K562 (cell line): ENCODE measurements around the gene RPL15. TPM values are rescaled to one million over a fixed set of nuclear protein-coding genes. Genes with fewer than 3 reads are reported as not detected.

Experiments used
- FOXK2 ChIP-seq, 2 experiments: fragments of 450-650 bp; IDR thresholded peaks in 1 of 2; conservative IDR thresholded peaks in 1 of 2; 2 replicates each; pipeline ENCODE4 v1.6.1; 2016; ENCODE audit warnings: low read depth in 2 of 2, mild to moderate bottlenecking in 1 of 2
- FOXP1 ChIP-seq: sonication (generic); formaldehyde crosslinking; IDR thresholded peaks from 2 replicates; pipeline ENCODE4 v1.8.0; 2022; ENCODE audit warnings: mild to moderate bottlenecking, missing genetic modification reagents
- GTF2A2 ChIP-seq: IDR thresholded peaks from 2 replicates; pipeline ENCODE4 v1.6.1; 2016; ENCODE audit warnings: mild to moderate bottlenecking, missing genetic modification characterization, missing compliant biosample characterization
- KDM1A ChIP-seq, 2 experiments: fragments of 450-650 bp; IDR thresholded peaks; 2 replicates each; pipeline ENCODE4 v1.6.1; 2016; ENCODE audit warnings: mild to moderate bottlenecking in 2 of 2
- KLF1 ChIP-seq: fragments of 450-650 bp; IDR thresholded peaks from 2 replicates; pipeline ENCODE4 v1.6.1; 2016; ENCODE audit warnings: missing genetic modification characterization, missing compliant biosample characterization
- NELFE ChIP-seq: IDR thresholded peaks from 2 replicates; pipeline ENCODE4 v1.6.1; 2011; ENCODE audit warnings: mild to moderate bottlenecking; ENCODE audit not compliant: insufficient read depth, insufficient read length
- NR2F6 ChIP-seq: fragments of 450-650 bp; formaldehyde crosslinking; IDR thresholded peaks from 2 replicates; pipeline ENCODE4 v1.4.0; 2020; ENCODE audit warnings: mild to moderate bottlenecking
- SAP30 ChIP-seq: fragments of 200-600 bp; sonication (generic); IDR thresholded peaks from 2 replicates; pipeline ENCODE4 v1.6.1; 2012; ENCODE audit warnings: borderline replicate concordance, low read depth, mild to moderate bottlenecking, moderate library complexity, low read length, control low read depth, inconsistent platforms; ENCODE audit not compliant: insufficient read depth, poor library complexity, severe bottlenecking
- XRCC3 ChIP-seq: fragments of 450-650 bp; IDR thresholded peaks from 2 replicates; pipeline ENCODE4 v1.6.1; 2017; ENCODE audit warnings: mild to moderate bottlenecking, moderate library complexity
- ZNF347 ChIP-seq: fragments of 450-650 bp; formaldehyde crosslinking; IDR thresholded peaks from 2 replicates; pipeline ENCODE4 v1.4.0; 2020; ENCODE audit warnings: low read depth, mild to moderate bottlenecking, moderate library complexity
- polyA plus RNA-seq, 8 experiments: library from polyadenylated mRNA; depleted of rRNA in 4 of 8; stranded (reverse) in 5 of 8; unstranded in 3 of 8; fragments of >200 nt; fragmentation: Nextera tagmentation in 2 of 8; fragmentation: Illumina TruSeq in 1 of 8; extraction: Ambion mirVana in 2 of 8; extraction: Trizol in 1 of 8; gene quantifications; 2 replicates each; pipeline versions ENCODE4 v1.2.1 to v1.2.3, GENCODE V29; 2011 to 2014; ENCODE audit warnings: inconsistent platforms in 1 of 8, missing spikeins in 1 of 8
- total RNA-seq, 7 experiments: library from RNA; depleted of rRNA in 6 of 7; stranded (reverse); fragments of >200 nt in 6 of 7; fragmentation: Illumina TruSeq in 2 of 7; extraction: Trizol in 2 of 7; gene quantifications; 2 replicates each; pipeline versions ENCODE4 v1.2.1 to v1.2.3, GENCODE V29; 2011 to 2021; ENCODE audit warnings: low replicate concordance in 1 of 7
- TF ChIP-seq, protein P1 (sequence below): sonication (generic); formaldehyde crosslinking; IDR thresholded peaks from 2 replicates; pipeline ENCODE4 v1.8.1; 2023; ENCODE audit warnings: mild to moderate bottlenecking, missing genetic modification reagents
- TF ChIP-seq, protein P2 (sequence below): sonication (generic); formaldehyde crosslinking; IDR thresholded peaks from 2 replicates; pipeline ENCODE4 v1.8.1; 2023; ENCODE audit warnings: missing genetic modification reagents, mild to moderate bottlenecking, borderline replicate concordance
- TF ChIP-seq, protein P3 (sequence below): fragments of 250-450 bp; sonication (Bioruptor Pico); IDR thresholded peaks from 2 replicates; pipeline ENCODE4 v1.5.0; 2021
- TF ChIP-seq, protein P4 (sequence below): fragments of 450-650 bp; IDR thresholded peaks from 2 replicates; pipeline ENCODE4 v1.6.1; 2016; ENCODE audit warnings: missing biosample characterization, missing genetic modification characterization
- TF ChIP-seq, protein P5 (sequence below): fragments of 450-650 bp; IDR thresholded peaks from 2 replicates; pipeline ENCODE4 v1.6.1; 2016; ENCODE audit warnings: mild to moderate bottlenecking

RPL15 gene
- total and polyA plus RNA-seq, 9 of the 15 experiments (the other 6 are each of a cell fraction or from before 2014, with no cell fraction given): 2,393 to 8,850 (median 3,928) TPM

DNA sequence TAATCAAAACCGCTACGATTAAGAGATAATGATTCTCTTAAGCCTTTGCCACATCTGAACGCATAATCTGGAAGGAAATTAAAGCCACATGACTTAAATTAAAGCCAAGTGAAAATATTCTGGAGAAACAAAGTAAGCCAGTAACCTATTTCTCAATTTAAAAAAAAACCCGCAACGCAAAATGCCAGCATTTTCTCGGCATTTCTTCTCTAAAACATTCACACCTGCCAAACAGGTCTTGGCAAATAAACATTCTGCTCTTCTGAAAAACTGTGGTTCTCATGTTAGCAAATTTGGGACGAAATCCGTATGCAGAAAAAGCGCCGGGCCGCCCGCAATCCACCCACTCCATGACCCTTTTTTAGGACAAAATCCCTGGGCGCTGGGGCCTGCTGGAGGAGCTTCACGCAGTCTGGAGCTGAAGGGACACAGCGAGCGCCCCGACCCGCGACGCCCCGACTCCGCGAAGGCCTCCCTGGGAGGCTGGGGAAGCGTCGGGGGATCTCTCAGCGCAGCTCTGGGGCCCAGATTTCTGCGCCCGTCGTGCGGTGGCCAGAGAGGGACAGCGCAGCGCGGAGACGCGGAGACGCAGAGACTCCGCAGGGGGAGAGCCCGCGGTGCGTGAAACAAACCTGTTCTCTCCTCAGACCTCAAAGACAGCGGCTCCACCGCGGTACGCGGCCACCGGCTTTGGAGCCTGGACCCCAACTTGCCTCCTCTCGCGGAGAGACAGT is 613 bp upstream of the RPL15 start (continued):
- TF ChIP-seq XRCC3 (no peak), KLF1 (0 out of 2 replicates have a peak, but pooled peaks have one; percentile 1), FOXK2 (conservative IDR thresholded peaks at IDR 0.05 in 1 of 2, IDR thresholded peaks at IDR 0.05 in 1 of 2; ENCODE audit: low read depth in 2 of 2) (no peak), NR2F6 (no peak), ZNF347 (no peak), FOXP1 (CRISPR knock-in tag) (0 out of 2 replicates have a peak, but pooled peaks have one; percentile 44), KDM1A (IDR thresholded peaks at IDR 0.05) (peak; percentile 2 to 27; a peak in 1 of 4 replicates), SAP30 (peak; percentile 57), GTF2A2 (tag) (no peak), NELFE (no peak)
- TF ChIP-seq, protein P1, sequence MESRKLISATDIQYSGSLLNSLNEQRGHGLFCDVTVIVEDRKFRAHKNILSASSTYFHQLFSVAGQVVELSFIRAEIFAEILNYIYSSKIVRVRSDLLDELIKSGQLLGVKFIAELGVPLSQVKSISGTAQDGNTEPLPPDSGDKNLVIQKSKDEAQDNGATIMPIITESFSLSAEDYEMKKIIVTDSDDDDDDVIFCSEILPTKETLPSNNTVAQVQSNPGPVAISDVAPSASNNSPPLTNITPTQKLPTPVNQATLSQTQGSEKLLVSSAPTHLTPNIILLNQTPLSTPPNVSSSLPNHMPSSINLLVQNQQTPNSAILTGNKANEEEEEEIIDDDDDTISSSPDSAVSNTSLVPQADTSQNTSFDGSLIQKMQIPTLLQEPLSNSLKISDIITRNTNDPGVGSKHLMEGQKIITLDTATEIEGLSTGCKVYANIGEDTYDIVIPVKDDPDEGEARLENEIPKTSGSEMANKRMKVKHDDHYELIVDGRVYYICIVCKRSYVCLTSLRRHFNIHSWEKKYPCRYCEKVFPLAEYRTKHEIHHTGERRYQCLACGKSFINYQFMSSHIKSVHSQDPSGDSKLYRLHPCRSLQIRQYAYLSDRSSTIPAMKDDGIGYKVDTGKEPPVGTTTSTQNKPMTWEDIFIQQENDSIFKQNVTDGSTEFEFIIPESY (CRISPR knock-in tag): no peak
- TF ChIP-seq, protein P2, sequence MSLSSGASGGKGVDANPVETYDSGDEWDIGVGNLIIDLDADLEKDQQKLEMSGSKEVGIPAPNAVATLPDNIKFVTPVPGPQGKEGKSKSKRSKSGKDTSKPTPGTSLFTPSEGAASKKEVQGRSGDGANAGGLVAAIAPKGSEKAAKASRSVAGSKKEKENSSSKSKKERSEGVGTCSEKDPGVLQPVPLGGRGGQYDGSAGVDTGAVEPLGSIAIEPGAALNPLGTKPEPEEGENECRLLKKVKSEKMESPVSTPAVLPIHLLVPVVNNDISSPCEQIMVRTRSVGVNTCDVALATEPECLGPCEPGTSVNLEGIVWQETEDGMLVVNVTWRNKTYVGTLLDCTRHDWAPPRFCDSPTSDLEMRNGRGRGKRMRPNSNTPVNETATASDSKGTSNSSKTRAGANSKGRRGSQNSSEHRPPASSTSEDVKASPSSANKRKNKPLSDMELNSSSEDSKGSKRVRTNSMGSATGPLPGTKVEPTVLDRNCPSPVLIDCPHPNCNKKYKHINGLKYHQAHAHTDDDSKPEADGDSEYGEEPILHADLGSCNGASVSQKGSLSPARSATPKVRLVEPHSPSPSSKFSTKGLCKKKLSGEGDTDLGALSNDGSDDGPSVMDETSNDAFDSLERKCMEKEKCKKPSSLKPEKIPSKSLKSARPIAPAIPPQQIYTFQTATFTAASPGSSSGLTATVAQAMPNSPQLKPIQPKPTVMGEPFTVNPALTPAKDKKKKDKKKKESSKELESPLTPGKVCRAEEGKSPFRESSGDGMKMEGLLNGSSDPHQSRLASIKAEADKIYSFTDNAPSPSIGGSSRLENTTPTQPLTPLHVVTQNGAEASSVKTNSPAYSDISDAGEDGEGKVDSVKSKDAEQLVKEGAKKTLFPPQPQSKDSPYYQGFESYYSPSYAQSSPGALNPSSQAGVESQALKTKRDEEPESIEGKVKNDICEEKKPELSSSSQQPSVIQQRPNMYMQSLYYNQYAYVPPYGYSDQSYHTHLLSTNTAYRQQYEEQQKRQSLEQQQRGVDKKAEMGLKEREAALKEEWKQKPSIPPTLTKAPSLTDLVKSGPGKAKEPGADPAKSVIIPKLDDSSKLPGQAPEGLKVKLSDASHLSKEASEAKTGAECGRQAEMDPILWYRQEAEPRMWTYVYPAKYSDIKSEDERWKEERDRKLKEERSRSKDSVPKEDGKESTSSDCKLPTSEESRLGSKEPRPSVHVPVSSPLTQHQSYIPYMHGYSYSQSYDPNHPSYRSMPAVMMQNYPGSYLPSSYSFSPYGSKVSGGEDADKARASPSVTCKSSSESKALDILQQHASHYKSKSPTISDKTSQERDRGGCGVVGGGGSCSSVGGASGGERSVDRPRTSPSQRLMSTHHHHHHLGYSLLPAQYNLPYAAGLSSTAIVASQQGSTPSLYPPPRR (CRISPR knock-in tag): no peak
- TF ChIP-seq, protein P3, sequence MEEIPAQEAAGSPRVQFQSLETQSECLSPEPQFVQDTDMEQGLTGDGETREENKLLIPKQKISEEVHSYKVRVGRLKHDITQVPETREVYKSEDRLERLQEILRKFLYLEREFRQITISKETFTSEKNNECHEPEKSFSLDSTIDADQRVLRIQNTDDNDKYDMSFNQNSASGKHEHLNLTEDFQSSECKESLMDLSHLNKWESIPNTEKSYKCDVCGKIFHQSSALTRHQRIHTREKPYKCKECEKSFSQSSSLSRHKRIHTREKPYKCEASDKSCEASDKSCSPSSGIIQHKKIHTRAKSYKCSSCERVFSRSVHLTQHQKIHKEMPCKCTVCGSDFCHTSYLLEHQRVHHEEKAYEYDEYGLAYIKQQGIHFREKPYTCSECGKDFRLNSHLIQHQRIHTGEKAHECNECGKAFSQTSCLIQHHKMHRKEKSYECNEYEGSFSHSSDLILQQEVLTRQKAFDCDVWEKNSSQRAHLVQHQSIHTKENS (CRISPR knock-in tag): no peak
- TF ChIP-seq, protein P4, sequence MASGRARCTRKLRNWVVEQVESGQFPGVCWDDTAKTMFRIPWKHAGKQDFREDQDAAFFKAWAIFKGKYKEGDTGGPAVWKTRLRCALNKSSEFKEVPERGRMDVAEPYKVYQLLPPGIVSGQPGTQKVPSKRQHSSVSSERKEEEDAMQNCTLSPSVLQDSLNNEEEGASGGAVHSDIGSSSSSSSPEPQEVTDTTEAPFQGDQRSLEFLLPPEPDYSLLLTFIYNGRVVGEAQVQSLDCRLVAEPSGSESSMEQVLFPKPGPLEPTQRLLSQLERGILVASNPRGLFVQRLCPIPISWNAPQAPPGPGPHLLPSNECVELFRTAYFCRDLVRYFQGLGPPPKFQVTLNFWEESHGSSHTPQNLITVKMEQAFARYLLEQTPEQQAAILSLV: no peak
- TF ChIP-seq, protein P5, sequence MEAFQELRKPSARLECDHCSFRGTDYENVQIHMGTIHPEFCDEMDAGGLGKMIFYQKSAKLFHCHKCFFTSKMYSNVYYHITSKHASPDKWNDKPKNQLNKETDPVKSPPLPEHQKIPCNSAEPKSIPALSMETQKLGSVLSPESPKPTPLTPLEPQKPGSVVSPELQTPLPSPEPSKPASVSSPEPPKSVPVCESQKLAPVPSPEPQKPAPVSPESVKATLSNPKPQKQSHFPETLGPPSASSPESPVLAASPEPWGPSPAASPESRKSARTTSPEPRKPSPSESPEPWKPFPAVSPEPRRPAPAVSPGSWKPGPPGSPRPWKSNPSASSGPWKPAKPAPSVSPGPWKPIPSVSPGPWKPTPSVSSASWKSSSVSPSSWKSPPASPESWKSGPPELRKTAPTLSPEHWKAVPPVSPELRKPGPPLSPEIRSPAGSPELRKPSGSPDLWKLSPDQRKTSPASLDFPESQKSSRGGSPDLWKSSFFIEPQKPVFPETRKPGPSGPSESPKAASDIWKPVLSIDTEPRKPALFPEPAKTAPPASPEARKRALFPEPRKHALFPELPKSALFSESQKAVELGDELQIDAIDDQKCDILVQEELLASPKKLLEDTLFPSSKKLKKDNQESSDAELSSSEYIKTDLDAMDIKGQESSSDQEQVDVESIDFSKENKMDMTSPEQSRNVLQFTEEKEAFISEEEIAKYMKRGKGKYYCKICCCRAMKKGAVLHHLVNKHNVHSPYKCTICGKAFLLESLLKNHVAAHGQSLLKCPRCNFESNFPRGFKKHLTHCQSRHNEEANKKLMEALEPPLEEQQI: no peak
